ENCODE results near the gene ZNF282.

ZNF282 gene

DNA sequence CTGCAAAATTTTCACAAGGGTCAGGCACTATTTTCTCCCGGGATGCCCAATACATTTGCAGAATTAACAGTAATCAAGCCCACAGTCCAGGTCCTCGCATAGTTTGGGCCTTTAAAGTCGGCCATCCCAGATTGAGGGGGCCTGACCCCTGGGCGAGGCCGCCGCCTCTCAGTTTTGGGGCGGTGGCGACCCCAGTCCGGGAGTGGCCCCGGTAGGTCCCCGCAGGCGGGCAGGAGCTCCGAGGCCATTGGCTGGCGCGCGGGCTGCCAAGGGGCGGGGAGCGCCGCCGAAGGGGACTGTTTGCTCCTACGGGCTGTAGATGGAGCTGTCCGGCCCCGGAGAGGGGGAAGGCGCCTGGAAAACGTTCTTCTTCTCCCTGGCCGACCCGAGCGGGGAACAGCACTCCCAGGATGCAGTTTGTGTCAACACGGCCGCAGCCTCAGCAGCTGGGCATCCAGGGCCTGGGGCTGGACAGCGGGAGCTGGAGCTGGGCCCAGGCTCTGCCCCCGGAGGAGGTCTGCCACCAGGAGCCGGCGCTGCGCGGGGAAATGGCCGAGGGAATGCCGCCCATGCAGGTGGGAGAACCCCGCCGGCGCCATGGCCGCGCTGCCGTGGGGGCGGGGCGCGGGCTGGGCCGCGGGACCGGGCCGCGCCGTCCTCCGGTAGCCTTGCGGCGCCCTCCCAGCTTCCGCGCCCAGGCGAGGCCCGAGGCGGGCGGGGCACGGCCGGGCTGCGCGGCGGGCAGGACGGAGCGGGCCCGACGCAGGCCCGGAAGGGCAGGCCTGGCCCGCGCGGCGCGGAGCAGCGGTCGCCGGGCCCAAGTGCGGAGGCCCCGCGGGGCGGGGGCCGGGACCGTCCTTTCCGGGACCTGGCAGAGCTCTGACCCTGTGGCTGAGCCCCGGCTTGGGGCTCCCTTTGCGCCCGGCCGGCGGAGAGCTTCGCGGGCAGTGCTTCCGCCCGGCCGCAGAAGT is at the start of gene ZNF282:
ZNF282 (plus strand) TSS at position 367 of the 971 bp plus-strand sequence; CDS start at position 411, 44 bp downstream.
- peak; percentile 90 for DNase-seq

DNA sequence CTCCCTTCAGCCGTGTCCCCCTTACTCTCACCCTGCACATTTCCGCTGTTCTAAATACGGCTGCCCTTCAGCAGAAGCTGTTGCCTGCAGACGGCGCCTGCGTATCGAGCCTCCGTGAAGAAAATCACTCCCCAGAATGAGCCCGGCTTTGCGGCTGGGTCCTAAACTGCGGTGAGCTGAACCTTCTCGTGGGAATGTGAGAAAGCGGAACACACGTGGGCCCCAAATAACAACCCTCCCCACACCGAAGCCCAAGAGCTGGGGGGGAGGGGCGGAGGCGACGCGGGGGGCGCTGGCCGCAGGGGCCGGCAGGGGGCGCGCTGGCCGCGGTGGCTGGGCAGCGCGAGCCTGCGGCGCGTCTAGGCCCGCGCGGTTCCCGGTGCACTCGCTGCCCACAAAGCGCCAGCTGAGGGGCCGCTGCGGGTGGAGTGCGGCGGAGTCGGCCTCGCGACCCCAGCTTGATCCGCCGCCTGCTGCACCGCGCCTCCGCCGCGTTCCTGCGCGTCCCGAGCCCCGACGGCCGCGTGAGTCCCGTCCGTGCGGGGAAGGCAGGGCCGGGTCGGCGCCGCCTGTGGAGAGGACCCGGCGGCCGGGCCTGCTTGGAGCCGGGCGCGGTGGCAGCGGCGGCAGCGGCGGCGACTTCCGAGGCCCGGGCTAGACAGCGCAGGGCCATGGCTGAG is 48.1 kb upstream of the ZNF282 start, which contains the start of gene ZNF398:
ZNF398 (plus strand) TSS at position 382 of the 680 bp plus-strand sequence; CDS start at position 672, 290 bp downstream.
- peak; percentile 93 for DNase-seq

DNA sequence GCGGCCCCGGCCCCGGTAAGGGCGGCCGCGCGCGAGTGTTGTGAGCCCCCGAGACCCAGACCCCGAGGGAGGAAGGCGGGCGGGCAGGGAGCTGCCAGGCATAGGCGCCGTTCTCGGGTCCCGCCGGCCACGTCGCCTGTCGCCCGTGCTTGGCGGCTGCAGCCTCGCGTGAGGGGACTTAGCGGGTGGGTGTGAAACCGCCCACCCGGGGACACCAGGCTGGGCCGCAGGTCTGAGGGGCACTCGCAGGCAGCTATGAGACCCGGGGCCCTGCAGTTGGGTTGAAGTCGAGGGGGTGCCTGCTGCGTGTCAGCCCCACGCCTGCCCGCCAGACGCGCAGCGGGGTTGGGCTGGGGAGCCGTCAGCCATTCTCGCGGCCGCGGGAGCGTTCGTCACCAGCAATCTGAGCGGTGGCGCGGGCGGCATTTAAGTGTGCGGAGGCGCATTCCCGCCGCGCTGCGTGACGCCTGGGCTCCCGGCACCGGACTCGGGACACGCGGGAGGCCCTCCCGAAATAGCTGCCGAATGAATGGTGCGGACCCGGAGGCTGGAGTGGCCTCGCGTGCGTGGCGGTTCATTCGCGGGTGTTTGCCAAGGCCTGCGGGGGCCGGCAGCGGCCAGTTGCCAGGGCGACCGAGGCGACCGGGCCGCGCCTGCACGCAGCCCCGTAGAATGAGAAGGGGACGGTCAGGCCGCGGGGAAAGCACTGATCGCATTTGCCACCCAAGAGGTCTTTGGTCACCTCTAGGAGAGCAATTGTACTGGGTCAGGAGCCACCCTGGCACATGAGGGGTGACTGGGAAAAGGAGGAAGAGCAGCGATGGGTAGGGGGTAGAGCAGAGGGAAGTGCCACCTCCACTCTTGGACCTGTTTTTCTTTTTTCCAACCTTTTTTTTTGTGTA is 47.3 kb upstream of the ZNF282 start:
- DNase-seq, result peak; percentile 72

DNA sequence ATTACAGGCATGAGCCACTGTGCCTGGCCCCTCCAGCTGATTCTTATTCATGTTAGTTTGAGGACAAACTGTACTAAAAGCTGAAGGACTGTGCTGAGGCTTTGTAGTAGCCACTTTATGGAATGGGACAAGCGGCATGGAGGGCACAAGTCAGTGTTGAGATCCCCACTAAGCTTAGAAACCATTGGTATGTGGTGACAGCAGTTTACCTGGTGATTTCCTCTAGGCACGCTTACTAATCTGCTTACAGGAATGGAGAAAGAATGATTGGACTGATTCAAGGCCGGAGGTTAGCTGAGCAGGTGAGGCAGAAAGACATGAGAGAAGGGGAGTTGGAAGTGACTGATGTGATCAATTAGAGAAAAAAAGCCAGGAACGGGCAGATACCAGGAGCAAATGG is 44.4 kb upstream of the ZNF282 start:
- no peak for DNase-seq

DNA sequence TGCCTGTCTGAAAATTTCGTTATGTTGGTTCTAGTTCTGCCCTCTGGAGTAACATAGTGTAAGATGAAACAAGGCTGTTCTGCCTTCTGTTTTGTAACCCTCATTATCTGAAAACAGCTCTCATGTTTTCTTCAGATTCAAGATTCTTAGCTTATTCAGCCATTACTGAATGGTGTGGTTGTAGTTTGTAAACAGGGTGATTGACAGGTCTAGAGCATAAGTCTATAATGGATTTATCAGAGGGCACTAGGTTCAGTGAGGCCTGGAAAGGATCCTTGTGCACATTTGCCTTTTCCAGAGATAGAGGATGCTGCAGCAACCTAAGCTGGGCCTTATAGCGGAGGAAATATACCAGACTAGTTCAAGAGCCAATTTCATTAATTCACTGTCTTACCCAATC is 42.0 kb upstream of the ZNF282 start:
- DNase-seq, result no peak

DNA sequence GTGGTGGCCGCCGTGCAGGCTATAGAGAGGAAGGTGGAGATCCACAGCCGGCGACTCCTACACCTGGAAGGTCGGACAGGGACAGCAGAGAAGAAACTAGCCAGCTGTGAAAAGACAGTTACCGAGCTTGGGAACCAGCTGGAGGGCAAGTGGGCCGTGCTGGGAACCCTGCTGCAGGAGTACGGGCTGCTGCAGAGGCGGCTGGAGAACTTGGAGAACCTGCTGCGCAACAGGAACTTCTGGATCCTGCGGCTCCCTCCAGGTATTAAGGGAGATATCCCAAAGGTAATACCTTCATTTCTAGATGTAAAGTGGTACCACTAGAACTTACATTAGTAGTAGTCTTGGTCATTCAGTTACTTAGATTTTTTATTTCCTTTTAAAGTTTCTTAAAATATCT is 41.3 kb upstream of the ZNF282 start:
- no peak for DNase-seq

DNA sequence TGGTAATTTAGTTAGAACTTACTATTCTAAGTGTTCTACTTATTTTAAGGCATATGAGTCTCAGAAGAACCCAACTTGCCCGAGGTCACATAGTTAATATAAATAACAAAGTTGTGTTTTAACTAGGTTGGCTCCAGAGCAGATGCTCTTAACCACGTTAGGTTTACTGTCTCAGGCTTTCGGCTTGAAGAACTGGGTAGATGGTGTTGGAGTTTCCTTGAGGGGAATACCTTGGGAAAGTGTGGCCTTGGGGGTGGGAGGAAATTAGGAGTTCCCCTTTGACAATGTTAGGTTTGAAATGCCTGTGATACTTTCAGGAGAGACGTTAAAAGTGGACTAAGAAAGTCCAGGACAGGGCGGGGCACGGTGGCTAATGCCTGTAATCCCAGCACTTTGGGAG is 38.4 kb upstream of the ZNF282 start:
- no peak for DNase-seq

DNA sequence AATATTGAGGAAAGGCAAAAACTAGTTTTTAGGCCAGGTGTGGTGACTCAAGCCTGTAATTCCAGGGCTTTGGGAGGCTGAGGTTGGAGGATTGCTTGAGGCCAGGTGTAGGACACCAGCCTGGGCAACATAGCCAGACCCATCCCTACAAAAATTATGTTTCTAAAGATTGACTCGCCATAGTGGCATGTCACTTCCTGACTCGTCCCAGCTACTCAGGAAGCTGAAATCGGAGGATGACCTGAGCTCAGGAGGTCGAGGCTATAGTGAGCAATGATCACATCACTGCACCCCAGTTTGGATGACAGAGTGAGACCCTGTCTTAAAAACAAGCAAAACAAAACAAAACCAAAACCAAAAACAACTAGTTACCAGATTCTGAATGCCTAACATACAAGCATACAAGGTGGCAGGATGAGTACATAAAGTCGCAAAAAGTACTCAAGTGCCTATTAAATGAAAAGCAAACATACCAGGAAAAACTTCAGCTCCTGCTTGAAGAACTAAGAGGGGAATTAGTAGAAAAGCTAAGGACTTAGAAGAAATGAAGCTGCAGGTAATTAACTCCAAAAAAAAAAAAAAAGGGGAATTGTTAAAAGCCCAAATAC is 34.0 kb upstream of the ZNF282 start:
- DNase-seq, result no peak

DNA sequence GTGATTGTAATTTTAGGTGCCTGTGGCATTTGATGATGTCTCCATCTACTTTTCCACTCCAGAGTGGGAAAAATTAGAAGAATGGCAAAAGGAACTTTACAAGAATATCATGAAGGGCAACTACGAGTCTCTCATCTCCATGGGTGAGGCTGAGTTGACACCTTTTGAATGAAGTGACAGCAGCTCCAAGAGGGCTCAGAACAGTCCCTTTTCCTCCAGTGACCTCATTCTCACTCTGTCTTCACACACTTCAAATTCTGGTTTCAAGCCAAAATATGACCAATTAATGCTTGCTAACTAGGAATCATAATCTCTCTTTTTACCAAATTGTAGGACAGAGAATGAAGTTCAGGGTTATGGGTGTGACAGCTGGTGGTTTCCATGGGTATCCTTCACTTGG is 29.2 kb upstream of the ZNF282 start:
- DNase-seq, result no peak

DNA sequence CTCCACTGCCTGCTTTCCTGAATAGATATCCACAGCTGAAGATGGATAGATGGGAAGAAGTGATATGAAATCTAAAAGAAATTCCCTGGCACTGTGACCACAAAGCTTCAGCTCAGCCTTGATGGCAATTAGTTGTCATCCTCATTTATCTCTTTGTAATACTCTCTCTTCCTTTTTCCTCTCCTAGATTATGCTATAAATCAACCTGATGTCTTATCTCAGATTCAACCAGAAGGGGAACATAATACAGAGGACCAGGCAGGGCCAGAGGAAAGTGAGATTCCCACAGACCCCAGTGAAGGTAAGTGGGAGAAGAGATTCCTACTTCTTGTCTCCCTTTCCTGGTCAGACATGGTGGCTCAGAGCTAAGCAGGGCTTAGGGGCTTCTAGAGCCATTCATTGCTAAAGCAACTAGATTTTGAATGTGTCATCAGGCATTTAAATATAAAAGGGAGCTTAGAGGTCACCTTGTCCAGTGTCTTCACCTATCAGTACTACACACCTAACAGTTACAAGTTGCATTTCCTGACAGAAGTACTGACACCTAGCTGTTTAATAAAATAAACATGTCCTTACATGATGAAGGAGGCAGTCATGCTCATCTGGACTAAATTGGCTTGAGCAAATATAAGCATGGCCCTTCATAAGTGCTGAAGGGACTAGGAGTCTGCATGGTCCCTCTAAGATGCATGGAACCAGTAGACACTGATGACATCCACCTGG is 28.6 kb upstream of the ZNF282 start:
- DNase-seq, result no peak

DNA sequence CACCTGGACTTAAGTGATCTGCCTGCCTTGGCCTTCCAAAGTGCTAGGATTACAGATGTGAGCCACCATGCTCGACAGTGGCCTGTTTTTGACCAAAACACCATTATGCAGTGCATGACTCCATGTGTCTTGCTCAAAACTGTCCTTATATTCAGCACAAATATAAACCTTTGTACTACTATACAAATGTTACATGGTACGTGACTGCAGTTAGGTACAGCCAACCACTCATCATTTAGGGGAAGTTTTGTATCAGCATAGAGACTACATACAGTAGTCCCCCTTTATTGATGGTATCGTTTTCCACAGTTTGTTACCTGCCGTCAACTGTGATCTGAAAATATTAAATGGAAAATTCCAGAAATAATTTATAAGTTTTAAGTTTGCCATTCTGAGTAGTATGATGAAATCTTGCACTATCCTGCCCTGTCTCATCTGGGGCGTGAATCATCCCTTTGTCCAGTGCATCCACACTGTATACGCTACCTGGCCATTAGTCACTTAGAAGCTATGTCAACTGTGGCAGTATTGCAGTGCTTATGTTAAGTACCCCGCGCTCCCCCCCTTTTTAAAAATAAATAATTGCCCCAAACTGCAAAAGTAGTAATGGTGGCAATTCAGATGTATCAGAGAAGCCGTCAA is 23.3 kb upstream of the ZNF282 start:
- DNase-seq, result no peak

DNA sequence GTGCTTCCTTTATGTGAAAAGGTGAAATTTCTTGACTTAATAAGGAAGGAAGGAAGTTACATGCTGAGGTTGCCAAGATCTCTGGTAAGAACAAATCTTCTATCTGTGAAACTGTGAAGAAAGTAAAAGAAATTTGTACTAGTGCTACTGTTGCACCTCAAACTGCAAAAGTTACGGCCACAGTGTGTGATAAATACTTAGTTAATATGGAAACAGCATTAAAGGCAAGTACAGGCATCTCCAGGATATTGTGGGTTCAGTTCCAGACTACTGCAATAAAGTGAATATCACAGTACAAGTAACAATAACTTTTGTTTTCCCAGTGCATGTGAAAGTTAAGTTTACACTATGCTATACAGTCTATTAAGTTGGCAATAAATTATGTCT is 22.8 kb upstream of the ZNF282 start:
- no peak for DNase-seq

DNA sequence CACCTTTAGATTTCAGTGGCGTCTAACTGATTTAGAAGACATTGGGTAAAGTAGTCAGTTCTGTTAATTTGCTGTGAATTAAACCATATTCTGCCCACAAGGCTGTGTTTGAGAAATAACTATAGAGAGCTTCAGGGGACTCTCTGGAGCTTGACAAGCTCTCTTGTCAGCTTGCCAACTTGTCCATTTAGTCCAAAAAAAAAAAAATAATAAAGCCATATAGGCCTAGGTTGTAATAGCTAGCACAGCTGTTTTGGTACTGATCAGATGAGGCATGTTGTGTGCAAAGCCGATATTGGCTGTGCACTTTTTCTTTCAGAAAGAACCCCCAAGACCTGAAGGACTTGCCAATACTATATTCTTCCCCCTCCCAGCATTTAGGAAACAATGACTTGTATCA is 20.2 kb upstream of the ZNF282 start:
- no peak for DNase-seq

DNA sequence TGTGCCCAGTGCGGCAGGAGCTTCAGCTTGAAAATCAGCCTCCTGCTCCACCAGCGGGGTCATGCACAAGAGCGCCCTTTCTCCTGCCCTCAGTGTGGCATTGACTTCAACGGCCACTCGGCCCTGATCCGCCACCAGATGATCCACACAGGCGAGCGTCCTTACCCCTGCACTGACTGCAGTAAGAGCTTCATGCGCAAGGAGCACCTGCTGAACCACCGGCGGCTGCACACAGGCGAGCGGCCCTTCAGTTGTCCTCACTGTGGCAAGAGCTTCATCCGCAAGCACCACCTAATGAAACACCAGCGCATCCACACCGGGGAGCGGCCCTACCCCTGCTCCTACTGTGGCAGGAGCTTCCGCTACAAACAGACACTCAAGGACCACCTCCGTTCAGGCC is 16.1 kb upstream of the ZNF282 start:
- no peak for DNase-seq

DNA sequence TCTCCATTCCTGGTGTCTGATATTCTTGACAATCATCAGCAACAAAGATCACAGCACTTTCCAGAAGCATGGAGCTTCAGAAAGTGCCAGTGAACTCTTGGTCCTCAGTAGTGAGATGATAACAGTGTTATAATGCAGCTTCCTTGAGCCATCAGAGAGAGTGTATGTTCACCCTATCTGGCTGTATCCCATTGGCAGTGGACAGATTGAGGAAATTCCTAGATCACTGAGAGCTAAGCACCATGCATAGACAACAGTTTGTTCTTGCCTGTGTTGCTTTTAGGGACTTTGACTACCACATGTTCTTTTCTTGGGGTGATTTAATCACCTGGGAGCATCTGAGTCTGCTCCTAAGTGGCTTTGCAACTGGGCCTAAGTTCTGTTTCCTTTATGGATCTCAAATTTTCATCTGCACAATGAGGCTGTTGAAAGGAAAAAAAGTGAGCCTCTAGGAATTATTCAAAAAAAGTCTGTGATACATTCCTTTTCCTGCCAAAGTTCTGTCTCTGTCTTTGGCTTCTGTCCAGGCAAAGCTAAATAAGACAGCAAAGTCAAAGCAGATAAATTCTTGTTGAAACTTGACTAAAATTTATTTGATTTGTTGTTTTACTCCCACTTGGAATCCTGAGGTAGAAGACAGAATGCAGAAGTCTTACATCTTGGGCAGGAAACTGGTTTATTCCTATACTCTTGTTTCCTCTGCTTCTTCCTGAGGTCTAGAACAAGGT is 14.5 kb upstream of the ZNF282 start:
- no peak for DNase-seq

DNA sequence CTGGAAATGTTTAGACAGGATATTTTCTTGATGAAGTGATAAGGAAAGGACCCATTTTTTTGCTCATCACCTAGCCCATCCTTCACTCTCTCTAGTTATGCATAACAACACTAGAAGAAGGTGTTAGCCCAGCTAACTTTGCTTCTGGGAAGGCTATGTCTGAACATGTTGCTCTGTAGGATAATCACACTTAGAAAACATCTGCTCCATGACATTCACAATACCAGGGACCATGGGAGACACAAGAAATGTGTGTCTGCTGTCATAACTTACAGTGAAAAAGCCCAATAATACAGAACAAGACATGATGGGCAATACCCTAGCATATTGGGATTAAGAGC is 13.9 kb upstream of the ZNF282 start:
- DNase-seq, result no peak

DNA sequence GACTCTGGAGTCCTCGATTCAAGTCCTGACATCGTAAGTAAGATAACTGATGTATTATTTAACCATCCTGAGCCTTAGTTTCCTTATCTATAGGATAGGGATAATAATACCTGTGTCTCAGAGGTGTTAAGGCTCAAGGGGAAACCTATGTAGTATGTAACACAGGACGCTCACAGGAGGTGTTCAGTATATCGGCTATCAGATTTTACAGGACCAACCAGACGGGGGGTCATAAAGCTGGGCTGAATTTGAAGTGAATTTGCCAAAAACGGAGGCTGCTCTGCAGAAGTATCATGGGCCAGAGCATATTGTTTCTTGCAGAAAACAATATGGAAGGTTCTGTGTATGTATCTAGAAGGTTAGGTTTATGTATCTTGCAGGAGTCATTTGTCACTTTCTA is 11.1 kb upstream of the ZNF282 start:
- no peak for DNase-seq

DNA sequence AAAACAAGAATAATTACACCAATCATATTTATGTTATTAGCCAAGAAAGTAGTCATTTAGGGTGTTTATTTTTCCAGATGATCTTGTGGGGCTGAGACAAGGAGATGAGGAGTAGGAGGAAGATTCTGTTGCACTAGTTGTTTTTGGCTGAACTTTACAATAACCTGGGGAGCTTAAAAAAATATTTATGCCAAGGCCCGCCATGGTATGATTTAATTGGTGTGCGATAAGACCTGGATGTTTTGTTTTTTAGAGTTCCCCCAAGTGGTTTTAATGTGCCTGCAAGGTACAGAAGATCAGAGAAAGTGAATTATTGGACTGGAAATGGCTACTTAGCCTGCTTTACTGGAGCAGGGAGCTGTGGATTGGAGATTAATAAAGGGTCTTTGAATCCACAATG is 7.1 kb upstream of the ZNF282 start:
- no peak for DNase-seq

DNA sequence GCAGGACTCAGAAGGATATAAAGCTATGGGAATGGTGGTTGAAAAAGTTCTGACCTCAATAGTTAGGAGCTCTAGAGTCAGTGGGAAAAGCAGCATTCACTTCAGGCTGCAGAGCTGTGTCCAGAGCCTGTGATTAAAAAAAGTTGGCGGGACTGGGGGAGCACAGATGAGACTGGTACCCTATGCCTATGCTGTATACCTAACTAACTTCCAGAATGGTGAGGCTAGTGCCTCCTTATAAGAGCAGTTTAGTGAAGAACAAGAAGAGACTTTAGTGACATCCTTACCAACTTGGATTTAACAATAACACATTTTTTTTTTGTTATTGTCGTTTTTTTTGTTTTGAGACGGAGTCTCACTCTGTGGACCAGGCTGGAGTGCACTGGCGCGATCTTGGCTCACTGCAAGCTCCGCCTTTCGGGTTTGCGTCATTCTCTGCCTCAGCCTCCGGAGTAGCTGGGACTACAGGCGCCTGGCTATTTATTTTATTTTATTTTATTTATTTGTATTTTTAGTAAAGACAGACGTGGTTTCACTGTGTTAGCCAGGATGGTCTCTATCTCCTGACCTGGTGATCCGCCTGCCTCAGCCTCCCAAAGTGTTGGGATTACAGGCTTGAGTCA is 6.6 kb upstream of the ZNF282 start:
- DNase-seq, result no peak

DNA sequence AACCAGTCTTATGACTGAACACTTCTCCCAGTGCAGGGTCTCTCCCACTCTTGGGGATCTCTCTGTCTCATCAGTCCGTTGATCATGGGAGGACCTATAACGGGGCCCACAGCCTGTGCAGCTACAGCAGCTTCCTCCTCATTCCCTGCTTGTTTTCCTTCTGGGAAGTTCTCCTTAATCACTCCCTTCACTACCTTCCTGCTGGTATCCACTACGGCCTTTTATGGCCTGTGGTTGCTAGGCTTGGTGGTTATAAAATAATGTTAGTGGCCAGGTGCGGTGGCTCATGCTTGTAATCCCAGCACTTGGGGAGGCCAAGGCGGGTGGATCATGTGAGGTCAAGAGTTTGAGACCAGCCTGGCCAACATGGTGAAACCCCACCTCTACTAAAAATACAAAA is 3.5 kb upstream of the ZNF282 start:
- no peak for DNase-seq

Measured in RPMI8226 (cell line).